SIG-M5 treated with dmso at 0.1 percent for 504 hours (cell line): ENCODE results near the gene SPATA46.
A peak's percentile ranks its signal among the peaks of the same experiment; 100 is the strongest.
"Not testable (repeated sequence)": the region's sequence is repeated elsewhere in the genome, so short reads cannot be mapped to it uniquely, and the experiment has no call there.

Experiments
- DNase-seq: peaks from one replicate; lab custom pipeline; 2025; ENCODE audit not compliant: unreplicated experiment; lab: John Stamatoyannopoulos, UW

Gene SPATA46, protein sequence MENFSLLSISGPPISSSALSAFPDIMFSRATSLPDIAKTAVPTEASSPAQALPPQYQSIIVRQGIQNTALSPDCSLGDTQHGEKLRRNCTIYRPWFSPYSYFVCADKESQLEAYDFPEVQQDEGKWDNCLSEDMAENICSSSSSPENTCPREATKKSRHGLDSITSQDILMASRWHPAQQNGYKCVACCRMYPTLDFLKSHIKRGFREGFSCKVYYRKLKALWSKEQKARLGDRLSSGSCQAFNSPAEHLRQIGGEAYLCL

DNA sequence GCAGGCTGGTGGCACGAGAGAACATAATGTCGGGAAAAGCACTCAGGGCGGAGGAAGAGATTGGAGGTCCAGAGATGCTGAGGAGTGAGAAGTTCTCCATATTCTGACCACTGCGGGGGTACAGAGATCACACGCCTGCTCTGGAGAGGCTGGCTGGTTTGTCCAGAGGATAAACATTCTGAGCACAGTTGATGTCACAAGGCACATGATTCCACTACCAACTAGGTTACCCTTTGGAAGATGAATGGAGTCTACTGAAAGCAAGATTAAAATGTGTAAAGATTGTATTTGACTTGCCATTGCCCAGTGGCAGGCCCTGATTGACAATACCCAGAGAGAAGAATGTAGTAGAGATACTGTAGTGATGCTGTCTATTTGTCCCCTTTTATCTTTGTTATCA lies at the start of gene SPATA46:
SPATA46 (minus strand) TSS at position 164 of the 400 bp plus-strand sequence; CDS start at position 100, 64 bp downstream.
- no peak for DNase-seq

DNA sequence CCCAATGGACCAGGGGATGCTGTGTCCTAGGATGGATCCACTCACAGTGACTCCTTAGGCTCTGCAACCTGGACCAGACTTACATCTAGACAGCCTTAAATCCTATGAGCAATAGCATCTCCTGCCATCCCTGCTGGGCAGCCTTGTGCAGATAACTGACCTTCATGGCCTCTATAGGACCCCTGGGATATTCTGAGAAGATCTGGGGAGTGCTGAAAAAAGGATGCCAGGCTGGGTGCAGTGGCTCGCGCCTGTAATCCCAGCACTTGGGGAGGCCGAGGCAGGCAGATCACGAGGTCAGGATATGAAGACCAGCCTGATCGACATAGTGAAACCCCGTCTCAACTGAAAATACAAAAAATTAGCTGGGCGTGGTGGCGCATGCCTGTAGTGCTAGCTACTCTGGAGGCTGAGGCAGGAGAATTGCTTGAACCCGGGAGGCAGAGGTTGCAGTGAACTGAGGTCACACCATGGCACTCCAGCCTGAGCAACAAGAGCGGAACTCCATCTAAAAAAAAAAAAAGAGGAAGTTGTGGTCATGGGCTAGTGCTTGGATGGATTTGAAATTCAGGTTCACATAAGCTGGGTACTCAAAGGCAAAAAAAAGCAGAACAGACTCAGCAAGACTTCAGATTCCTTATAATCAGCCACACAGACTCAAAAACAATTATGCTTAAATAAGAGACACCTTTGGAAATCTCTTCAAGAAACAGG lies 46.2 kb upstream of the SPATA46 start:
- peak; percentile 97 for DNase-seq

DNA sequence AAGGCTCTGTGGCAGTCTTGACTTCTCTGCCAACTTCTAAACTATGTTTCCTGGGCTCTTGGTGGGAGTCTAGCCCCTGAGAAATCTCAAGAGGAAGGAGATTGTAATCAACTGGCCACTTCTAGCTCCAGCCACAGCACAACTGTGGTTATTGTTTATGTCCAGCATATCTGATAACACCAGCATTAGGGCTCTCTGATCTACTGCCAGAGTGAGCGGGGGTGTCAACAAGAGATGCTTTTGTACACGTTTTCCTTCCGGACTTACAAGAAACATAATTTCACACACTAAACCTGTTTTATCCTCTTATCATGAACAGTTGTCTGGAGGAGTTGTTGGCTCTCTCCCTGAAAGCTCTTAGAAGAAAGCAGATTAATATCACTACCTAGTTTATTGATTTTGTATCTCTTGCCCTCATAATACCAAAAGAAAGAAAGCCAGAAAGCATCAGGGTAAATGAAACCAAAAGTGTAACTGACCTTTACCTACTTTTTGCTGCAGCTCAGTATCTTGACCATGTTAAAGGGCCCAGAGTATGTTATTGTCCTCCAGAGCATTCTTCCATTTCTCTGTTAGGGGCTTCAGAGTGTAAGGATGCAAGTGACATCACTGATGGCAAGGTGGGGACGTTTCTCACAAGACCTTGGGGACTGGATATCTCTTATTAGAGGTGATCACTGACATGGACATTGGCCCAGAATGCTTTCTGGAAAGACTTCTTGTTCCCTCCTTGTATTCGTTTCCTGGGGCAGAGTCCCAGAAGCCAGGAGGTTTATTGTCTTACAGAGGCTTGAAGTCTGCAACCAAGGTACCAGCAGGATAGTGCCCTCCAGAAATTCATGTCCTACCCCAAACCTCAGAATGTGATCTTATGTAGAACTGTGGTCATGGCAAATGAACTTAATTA lies 44.9 kb upstream of the SPATA46 start:
- no peak for DNase-seq

DNA sequence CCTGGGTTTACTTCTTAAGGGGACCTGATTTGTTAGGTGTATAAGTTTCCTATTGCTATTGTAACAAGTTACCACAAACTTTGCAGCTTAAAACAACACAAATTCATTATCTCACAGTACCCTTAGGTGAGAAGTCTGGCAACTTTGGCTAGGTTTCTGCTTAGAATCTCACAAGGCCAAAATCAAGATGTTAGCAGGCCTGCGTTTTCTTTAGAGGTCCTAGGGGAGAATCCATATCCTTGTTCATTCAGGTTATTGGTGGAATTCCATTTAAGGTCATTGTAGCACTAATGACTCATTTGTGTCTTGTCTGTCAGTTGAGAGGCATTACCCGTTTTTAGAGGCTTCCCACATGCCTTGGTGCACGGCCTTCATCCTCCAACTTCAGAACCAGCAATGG lies 43.5 kb upstream of the SPATA46 start:
- DNase-seq, result no peak

DNA sequence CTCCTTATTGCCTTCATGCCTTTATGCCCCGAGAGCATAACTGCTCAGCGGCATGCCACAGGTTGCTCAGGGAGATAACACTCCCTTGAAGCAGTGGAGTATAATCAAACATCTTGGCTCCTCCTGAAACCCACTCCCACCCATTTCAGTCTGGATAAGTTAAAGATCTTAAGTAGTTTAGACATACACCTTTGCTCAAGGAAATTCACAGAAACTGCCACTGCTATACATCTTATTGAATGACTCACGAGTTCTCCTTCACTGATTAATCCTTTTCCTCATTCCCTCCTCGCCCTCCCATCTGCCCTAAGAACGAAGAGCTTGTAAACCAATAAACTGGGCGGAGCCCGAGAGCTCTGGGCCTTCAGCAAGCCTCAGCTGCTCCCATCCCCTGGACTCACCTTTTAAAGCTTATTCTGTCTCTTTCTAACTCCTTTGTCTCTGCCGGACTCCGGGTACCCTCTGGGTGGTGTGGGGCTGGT lies 42.8 kb upstream of the SPATA46 start:
- DNase-seq, result not testable (repeated sequence)

DNA sequence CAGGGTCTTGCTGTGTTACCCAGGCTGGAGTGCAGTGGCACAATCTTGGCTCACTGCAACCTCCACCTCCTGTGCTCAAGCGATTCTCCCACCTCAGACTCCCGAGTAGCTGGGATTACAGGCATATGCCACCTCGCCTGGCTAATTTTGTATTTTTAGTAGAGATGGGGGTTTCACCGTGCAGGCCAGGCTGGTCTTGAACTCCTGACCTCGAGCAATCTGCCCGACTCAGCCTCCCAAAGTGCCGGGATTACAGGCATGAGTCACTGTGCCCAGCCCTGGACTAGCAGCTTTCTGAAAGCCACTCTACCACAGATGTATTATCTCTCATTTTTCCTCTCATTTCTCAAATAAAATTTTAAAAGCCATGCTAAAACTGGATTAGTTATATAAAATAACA lies 41.9 kb upstream of the SPATA46 start:
- not testable (repeated sequence) for DNase-seq

DNA sequence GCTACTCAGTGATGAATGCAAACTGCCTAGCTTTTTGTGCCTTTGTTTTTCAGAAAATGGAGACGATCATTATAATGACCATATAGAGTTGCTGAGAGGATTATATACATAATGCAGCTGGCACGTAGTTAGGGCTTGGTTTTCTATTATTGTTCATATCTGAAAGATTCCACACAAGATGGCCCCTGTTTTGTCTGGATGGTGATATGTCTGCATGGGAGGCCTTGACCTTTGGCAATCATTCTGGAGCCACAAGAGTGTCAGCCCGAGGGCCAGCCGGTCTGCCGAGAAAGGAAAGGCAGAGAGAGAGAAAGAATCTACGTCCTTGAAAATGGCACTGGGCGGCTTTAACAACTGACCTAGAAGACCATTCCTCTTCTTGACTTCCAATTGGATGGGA lies 41.0 kb upstream of the SPATA46 start:
- DNase-seq, result no peak

DNA sequence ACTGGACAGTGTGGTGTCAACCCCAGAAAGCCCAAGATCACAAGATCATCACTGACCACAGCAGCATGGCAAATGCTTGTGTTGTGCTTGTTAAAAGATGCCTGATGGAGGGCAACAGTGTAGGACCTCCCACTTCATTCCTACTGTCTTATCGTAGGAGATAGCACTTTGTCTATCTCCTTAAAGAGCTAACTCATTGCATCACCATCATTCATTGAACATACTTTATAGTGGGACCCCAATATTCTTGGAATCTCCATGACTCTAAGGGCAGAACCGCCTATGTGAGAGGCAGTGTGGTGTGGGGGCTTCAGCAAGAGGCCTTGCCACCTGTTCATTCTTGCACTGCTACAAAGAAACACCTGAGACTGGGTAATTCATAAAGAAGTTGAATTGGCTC lies 40.3 kb upstream of the SPATA46 start:
- DNase-seq, result no peak

DNA sequence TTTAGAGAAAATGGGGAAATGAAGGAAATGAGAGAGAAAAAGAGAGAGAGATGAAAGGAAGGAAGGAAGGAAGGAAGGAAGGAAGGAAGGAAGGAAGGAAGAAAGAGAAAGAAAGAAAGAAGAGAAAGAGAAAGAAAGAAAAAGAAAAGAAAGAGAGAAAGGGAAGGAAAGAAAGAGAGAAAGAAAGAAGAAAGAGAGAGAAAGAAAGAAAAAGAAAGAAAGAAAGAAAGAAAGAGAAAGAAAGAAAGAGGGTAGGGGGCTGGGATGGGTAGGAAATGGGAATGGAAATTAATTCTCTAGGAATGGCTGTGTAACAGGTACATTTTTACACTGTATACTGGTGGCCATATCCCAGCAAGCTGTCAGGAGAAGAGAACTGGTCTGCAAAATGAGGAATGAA lies 39.6 kb upstream of the SPATA46 start:
- DNase-seq, result no peak

DNA sequence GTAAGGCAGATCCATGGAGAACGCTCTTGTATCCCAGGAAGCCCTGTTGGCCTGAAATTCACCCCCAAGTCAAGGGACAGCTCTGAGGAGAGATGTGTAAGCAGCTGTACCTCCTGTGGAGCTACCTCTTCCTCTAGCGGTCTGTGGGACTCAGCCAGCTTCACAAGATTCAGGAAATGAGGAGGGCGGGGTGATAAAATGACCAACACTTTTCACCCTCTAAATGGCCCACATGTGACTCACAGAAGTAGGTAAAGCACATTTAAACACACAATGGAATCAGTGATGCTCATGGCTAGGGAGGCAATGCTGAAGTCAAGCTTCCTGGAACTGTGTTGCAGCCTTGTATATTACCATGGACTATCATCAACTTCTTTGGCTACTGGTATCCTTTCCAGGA lies 35.3 kb upstream of the SPATA46 start, which contains the start of gene SH2D1B:
SH2D1B (minus strand) TSS at position 135 of the 400 bp plus-strand sequence; CDS start at position 15, 120 bp downstream.
- no peak for DNase-seq

DNA sequence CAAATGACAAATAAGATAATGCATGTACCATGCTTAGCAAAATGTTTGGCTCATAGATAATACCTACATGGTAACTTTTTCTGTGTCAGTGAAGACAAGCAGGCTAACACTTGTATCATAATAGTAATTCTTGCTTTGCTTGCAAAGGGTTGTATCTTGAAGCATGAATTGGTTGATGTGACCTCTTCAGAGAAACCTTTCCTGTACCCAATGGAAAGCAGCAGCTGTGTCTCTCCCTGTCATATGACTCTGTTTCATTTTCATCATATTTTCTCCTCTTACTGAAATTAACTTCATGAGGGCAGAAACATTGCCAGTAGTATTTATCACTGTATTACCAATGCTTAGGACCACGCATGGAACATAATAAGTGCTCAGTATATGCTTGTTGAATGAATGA lies 30.9 kb upstream of the SPATA46 start:
- no peak for DNase-seq

DNA sequence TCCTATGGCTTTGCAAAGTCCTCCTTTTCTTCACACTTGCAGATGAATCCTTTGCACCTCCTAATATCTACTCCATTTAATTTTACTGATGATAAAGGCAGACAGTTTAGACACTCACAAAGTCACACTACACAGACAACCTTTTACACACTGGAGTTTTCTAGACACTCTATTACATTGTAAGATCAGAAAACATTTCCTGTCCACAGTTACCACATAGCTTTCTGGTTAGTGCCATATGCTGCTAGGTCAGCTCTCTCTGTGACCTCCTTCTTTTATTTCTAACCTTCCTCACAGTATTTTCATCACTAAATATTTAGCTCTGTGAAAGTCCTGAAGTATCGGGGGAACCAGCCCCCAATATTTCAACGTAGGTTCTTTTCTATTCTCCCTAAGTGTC lies 30.2 kb upstream of the SPATA46 start:
- no peak for DNase-seq

DNA sequence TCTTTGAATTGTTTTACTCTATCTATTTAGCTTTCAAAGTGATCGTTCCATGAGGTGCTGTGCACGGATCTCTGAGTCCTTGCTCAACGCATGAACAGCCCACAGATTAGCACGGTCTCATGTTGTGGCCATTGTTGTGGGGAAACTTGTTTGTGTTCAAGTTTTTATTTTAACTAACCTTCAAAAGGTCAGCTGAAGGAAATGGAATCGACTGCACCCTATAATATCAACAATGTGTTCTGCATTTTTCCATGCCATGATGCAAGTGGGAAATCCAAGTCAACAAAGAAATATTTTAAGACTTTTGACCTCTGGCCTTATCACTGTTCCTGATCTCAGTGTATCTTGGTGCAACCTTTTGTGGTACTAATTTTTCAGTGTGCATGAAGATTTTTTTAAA lies 29.1 kb upstream of the SPATA46 start:
- no peak for DNase-seq

DNA sequence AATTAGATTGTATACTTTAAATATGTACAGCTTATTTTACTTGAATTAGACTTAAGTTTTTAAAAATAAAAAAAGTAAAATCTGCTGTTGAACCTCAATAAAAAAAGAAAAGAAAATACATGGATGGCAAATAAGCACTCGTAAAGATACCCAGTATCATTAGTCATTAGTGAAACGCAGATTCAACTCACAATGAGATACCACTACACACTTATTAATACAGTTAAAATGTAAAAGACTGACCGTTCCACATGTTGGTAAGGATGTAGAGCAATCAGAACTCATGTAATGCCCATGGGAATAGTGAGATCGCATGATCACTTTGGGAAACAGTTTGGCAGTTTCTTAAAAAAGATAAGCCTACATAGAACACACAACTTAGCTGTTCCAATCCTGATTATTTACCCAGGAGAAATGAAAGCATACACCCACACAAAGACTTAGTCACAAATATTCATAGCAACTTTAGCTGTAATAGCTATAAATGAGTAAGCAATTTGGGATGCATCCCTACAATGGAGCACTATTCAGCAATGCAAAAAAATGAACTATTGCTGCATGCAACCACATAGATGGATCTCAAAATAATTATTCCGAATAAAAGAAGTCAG lies 28.0 kb upstream of the SPATA46 start:
- DNase-seq, result no peak

DNA sequence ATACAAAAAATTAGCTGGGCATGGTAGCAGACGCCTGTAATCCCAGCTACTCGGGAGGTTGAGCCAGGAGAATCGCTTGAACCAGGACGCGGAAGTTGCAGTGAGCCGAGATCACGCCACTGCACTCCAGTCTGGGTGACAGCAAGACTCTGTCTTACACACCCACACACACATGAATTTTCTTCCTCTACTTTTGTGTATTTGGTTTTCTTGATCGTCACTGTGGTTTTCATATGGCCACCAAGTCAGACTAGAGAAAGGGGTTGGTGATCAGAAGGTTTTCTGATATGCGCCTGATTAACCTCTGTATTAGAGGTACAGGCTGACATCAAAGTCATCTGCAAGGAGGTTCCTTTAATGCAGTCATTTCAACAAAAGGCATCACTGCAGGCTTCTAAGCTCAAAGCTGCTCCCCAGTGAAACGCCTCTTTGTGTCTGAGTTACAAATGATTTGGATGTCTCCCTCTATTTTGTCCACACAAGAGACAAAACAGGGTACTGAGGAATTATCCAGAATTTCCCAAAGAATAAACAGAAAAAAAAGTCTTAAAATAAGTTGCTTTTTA lies 24.2 kb upstream of the SPATA46 start:
- DNase-seq, result no peak

DNA sequence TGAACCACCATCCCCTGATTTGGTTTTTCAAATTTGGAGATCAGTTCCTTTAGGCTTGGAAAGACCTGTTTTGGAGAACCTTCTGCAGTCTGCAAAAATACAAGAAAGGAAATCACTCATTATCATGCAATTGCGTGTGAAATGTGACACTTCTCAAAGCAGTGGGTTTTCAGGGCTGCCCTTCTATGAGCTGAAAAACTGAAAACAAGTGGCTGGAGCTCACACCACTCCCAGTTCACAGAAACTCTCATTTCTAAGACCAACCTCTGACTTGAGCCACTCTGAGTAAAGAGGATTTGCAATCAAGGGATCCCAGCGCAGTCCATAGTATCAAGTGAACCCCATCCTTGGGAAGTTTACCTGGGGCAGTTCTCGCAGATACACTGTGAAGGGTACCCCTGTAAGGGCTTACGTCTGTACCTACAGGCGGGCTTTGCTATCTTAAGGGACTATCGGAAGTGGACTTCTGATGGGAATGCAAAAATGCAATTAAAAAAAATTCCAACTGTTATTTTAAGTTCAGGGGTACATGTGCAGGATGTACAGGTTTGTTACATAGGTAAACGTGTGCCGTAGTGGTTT lies 22.4 kb upstream of the SPATA46 start:
- DNase-seq, result no peak

DNA sequence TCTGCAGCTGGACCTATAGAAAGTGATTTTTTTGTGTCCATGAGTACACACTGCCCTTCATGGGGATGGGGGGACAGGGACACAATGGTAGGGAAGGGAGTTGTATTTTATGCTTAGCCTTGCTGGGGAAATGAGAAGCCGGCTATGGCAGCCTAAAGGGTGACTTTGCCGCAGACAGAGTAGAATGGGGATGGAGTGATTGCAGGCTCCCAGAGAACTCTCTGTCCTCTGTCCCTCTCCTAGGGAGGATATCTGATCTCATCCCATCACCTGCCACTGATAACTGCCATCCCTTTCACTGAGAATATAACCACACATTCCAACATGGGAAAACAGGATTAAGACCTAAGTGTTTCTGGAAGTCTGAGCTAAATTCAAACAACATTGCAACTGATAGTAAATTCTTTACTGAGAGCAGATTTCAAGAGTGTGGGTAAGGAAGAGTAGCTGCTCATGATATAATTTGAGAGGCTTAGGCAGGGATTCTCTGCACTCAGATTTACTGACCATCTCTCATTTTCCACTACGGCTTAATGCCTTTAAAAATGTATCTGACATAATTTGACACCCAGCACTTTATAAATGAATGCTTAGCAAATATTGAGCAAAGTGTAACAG lies 21.4 kb upstream of the SPATA46 start:
- no peak for DNase-seq

DNA sequence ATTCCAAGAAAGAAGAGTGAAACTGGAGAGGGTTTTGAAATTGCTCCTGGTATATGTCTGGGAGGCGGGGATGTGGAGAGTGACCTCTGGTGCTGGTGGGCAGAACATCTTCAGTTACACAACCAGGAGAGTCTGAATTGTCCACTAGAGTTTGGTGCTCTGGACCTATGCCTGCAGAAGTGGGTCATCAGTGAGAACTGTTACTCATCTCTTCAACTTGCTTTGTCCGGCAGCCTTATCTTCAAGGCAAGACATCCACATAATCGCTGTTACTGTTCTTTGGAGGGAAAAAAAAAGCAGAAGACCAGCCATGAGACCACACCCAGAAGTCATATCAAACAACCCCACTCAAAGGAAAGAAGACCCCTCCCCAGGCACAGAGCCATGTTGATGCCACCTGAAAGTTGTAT lies 20.4 kb upstream of the SPATA46 start:
- no peak for DNase-seq

DNA sequence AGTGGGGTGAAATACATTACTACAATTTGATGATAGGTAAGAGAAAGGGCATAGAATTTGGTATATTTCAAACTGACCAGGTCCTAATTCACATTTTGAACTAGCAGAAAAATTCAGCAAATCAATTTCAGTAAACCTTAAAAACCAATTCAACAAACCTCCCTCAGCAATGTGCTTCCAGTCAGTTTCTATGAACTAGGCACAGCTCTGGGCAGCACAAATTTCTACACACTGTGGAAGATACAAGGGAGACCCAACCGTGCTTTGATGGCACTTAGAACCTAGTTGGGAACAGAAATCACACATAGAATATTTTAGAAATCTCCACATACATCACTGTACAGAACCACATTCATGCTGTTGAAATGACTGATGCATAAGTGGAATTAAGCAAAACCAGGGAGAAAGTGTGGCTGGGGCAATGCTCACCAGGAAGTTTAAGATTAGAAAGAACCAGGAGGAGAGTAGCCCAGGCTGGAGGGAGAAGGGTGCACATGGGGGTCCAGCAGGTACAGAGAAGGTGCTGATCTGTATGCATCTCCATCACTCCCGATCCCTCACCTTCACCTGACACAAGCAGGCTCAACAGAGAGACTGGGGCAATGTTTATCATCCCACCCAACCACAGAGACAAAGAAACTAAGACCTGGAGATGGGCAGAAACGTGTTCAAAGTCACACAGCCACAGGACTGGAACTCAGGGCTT lies 19.7 kb upstream of the SPATA46 start:
- no peak for DNase-seq
